Muscle layer of colon (tissue), 2 donors: ENCODE data around the gene MTRFR.
"Not testable (repeated sequence)": the region's sequence is repeated elsewhere in the genome, so short reads cannot be mapped to it uniquely, and the experiment has no call there.

Source experiments
- H3K27ac ChIP-seq: one replicate; pipeline ENCODE4 v1.7.0; 2013; ENCODE audit warnings: low read depth, mild to moderate bottlenecking, low read length, moderate library complexity
- H3K27me3 ChIP-seq, 2 donors: one replicate each; pipeline ENCODE4 v1.7.0; 2013; ENCODE audit warnings: low read length in 2 of 2, mild to moderate bottlenecking in 2 of 2; ENCODE audit not compliant: insufficient read depth in 2 of 2, control insufficient read depth in 1 of 2
- H3K36me3 ChIP-seq: one replicate; pipeline ENCODE4 v1.7.0; 2013; ENCODE audit warnings: mild to moderate bottlenecking, low read length; ENCODE audit not compliant: insufficient read depth
- H3K4me1 ChIP-seq: one replicate; pipeline ENCODE4 v1.7.0; 2013; ENCODE audit warnings: mild to moderate bottlenecking, low read length; ENCODE audit not compliant: insufficient read depth
- H3K4me3 ChIP-seq, 2 donors: one replicate each; pipeline ENCODE4 v1.7.0; 2013; ENCODE audit warnings: low read length in 2 of 2, low read depth in 1 of 2, mild to moderate bottlenecking in 1 of 2, moderate library complexity in 1 of 2
- H3K9ac ChIP-seq: one replicate; pipeline ENCODE4 v1.7.0; 2013; ENCODE audit warnings: low read length
- H3K9me3 ChIP-seq: one replicate; pipeline ENCODE4 v1.7.0; 2013; ENCODE audit warnings: mild to moderate bottlenecking, low read length
- donor health status: abdominal sarcoma.
- donor health status: Adenocarcinoma of cecum.

MTRFR gene

DNA sequence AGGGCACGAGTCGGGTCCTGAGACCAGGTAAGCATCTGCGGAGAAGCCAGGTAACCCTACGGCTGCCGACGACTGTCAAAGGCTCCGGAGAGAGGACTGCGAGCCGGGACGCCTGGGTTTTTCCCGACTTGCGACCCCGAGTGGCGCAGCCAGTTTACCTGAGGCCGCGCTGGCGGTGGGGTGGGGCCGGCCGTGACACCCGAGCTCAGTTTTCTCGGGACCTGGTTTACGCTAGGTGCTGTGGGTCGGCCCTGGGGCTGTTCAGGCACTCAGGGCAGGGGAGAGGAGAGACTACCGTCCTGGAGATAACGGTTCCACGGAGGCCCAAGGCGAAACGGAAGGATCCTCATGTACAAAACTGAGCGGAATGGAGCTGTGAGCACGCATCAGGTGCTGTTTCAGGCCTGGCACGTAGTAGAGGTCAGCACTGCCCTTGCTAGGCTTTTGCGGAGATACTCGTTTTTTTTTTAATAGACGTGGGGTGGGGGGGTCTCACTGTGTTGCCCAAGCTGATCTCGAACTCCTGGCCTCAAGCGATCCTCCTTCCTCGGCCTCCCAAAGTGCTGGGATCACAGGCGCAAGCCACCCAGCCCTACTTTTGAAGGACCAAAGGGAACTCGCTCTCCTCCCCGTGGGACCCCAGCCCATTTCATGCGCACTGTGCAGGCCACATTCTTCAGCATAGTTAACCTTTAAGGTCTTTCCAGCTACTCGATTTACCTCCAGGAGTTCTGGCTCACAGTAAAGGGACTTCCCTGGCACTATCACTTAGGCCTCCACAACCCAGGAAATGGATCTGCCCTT, 471 bp downstream of the MTRFR start:
- Histone ChIP-seq H3K27me3 (no peaks in the 10 kb centered on the region), H3K9ac (peak overlapping the region; percentile 96), H3K4me3 (peak overlapping the region; percentile 91 to 96), H3K9me3 (no peaks in the 10 kb centered on the region), H3K27ac (peak overlapping the region; percentile 94), H3K36me3 (peaks cover 4% of the 10 kb centered on the region), H3K4me1 (peaks cover 34% of the 10 kb centered on the region)

DNA sequence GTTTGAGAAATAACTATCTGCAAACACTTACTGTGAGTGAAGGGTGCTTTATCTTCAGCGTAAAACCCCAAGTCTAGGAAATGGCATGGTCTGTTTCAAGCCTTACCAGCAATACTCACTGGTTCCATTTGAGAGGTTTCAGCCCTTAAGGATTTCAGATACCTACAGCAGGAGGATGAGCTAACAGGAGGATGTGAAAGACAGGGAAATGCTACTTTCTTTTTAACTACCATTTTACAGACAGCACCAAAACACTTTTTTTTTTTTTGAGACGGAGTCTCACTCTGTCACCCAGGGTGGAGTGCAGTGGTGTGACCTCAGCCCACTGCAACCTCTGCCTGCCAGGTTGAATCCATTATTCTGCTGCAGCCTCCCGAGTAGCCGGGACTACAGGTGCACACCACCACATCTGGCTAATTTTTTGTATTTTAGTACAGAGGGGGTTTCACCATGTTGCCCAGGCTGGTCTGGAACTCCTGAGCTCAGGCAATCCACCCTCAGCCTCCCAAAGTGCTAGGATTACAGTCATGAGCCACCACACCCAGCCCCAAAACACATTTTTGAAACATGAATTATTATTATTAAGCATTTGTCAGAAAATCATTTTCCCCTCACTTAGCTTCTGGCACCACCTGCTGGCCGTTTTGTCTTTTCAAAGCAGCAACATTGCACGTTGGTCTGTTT, 4.6 kb downstream of the MTRFR start:
- peaks cover 36% of the 10 kb centered on the region for H3K4me1 ChIP-seq
- H3K36me3 ChIP-seq = peaks cover 4% of the 10 kb centered on the region
- no peak overlapping the region for H3K27ac ChIP-seq
- H3K9ac ChIP-seq = no peak overlapping the region
- H3K4me3 ChIP-seq = no peak overlapping the region
- no peaks in the 10 kb centered on the region for H3K9me3 ChIP-seq
- no peaks in the 10 kb centered on the region for H3K27me3 ChIP-seq

DNA sequence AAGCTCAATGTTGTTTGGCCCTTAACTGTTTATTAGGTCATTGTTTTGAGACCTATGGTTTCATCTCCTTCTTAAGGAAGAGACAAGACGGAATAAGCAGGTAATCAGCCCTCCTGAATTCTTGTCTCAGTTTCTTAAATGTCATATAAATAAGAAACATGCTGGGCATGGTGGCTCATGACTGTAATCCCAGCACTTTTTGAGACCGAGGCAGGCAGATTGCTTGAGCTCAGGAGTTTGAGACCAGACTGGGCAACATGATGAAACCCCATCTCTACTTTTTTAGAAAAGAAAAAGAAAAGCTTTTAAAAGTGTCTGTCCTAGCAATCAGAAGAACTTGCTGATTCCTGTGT, 5.1 kb downstream of the MTRFR start:
- Histone ChIP-seq H3K36me3 (peaks cover 4% of the 10 kb centered on the region), H3K9me3 (no peaks in the 10 kb centered on the region), H3K4me1 (peaks cover 36% of the 10 kb centered on the region), H3K4me3 (no peak overlapping the region), H3K27me3 (no peaks in the 10 kb centered on the region), H3K27ac (no peak overlapping the region), H3K9ac (no peak overlapping the region)

DNA sequence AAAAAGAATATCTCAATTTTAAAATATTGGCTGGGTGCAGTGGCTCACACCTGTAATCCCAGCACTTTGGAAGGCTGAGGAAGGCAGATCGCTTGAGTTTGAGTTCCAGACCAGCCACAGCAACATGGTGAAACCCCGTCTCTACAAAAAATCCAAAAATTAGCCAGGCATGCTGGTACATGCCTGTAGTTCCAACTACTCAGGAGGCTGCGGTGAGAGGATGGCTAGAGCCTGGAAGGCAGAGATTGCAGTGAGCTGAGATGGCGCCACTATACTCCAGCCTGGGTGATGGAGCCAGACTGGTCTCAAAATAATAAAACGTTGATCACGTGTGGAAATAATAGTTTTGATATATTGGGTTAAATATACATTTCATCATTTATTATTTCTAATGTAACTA, 5.7 kb downstream of the MTRFR start:
- H3K27ac ChIP-seq = no peak overlapping the region
- H3K9ac ChIP-seq = no peak overlapping the region
- no peaks in the 10 kb centered on the region for H3K9me3 ChIP-seq
- peaks cover 4% of the 10 kb centered on the region for H3K36me3 ChIP-seq
- no peaks in the 10 kb centered on the region for H3K27me3 ChIP-seq
- H3K4me1 ChIP-seq = peaks cover 35% of the 10 kb centered on the region
- H3K4me3 ChIP-seq = no peak overlapping the region

DNA sequence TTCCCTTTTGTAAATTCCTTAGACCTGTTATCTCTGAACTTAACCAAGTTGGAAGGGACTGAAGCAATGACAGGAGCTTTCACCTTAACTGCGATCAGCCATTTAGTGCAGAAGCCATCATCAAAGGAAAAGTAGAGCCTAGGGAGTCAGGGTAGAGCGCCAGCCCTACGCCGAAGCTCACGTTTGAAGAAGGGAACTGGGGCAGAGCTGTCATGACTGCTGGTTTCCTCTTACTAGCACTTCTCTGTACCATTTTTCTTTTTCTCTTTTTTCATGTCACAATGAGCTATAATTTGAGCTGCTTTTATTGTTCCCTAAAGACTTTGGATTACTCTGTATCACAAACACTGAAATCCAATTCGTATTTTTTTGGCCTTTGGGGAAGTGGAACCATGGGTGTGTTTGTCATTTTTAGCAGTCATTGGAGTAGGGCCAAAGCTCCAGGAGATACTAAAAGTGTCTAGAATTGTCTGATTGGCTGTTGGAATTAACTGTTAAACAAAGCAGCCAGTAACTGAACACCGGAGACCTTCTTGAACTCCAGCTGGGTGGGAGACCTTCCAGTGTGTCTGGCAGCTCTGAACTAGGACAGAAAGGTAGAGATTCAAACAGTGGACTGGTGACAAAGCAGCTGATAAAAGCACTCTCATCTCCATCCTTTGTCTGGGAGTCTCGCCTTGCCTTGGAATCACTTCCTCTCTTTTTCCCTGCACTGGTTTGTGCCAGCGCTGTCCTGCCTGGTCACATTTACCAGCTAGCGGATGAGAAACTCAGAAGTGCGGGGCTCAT, 9.1 kb downstream of the MTRFR start:
- Histone ChIP-seq H3K9ac (no peak overlapping the region), H3K27me3 (no peaks in the 10 kb centered on the region), H3K27ac (no peak overlapping the region), H3K4me1 (peaks cover 24% of the 10 kb centered on the region), H3K36me3 (peaks cover 4% of the 10 kb centered on the region), H3K4me3 (no peak overlapping the region), H3K9me3 (no peaks in the 10 kb centered on the region)

DNA sequence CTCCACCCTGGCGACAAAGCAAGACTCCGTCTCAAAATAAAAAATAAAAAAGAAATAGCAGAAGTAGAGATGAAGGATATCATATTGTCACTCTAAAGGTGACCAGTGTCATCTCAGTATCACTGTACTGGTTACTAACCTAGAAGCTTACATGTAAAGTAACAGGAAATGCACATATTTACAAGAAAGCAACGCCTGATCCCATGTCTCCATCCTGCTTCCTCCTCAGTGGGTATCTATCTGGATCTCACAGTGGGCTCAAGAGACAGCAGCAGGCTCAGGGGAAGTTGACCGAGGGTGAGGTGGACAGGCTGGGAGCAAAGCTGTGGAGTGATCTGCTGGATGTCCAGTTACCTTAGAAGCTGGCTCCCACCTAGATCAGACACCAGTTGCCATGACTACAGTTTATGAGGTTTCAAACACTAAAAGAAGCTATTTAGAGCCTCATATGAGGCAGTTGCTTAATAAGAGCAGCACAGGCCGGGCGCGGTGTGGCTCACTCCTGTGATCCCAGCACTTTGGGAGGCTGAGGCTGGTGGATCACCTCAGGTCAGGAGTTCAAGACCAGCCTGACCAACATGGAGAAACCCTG, 10.5 kb downstream of the MTRFR start:
- H3K27ac ChIP-seq = no peak overlapping the region
- H3K4me1 ChIP-seq = peaks cover 12% of the 10 kb centered on the region
- no peaks in the 10 kb centered on the region for H3K36me3 ChIP-seq
- no peaks in the 10 kb centered on the region for H3K9me3 ChIP-seq
- no peak overlapping the region for H3K9ac ChIP-seq
- no peaks in the 10 kb centered on the region for H3K27me3 ChIP-seq
- H3K4me3 ChIP-seq = no peak overlapping the region

DNA sequence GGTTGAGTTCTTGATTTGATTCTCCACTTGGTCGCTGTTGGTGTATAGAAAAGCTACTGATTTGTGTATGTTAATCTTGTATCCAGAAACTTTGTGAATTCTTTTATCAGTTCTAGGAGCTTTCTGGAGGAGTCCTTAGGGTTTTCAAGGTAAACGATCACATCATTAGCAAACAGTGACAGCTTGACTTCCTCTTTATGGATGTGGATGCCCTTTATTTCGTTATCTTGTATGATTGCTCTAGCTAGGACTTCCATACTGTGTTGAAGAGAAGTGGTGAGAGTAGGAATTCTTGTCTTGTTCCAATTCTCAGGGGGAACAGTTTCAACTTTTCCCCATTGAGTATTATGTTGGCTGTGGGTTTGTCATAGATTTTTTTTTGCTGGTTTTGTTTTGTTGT, 12.4 kb downstream of the MTRFR start:
- Histone ChIP-seq H3K4me1 (peaks cover 17% of the 10 kb centered on the region), H3K9me3 (no peaks in the 10 kb centered on the region), H3K9ac (no peak overlapping the region), H3K4me3 (no peak overlapping the region), H3K27ac (no peak overlapping the region), H3K36me3 (no peaks in the 10 kb centered on the region), H3K27me3 (no peaks in the 10 kb centered on the region)

DNA sequence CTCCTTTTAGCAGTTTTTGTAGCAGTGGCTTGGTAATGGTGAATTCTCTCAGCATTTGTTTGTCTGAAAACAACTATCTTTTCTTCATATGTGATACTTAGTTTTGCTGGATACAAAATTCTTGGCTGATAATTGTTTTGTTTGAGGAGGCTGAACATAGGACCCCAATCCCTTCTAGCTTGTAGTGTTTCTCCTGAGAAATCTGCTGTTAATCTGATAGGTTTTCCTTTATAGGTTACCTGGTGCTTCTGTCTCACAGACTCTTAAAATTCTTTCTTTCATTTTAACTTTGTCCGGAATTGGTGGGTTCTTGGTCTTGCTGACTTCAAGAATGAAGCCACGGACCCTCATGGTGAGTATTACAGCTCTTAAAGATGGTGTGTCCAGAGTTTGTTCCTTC, 14.9 kb downstream of the MTRFR start:
- not testable (repeated sequence) for H3K4me1 ChIP-seq, H3K9me3 ChIP-seq, H3K9ac ChIP-seq, H3K27ac ChIP-seq, H3K36me3 ChIP-seq, H3K4me3 ChIP-seq, H3K27me3 ChIP-seq

DNA sequence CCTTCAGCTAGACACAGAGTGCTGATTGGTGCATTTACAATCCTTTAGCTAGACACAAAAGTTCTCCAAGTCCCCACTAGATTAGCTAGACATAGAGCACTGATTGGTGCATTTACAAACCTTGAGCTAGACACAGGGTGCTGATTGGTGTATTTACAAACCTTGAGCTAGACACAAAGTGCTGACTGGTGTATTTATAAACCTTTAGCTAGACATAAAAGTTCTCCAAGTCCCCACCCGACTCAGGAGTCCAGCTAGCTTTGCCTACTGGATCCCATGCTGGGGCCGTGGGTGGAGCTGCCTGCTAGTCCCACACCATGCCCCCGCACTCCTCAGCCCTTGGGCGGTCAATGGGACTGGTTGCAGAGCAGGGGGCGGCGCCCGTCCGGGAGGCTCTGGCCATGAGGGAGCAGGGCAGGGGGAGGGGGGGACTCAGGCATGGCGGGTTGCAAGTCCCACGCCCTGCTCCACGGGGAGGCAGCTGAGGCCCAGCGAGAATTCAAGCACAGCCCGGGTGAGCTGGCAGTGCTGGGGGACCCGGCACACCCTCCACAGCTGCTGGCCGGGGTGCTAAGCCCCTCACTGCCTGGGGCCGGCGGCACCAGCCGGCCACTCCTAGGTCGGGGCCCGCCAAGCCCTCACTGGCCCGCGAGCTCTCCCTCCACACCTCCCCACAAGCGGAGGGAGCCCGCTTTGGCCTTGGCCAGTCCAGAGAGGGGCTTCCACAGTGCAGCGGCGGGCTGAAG, 15.9 kb downstream of the MTRFR start:
- H3K27me3 ChIP-seq, H3K27ac ChIP-seq, H3K36me3 ChIP-seq, H3K9ac ChIP-seq, H3K4me3 ChIP-seq, H3K9me3 ChIP-seq: not testable (repeated sequence)
- H3K4me1 ChIP-seq = peaks cover 18% of the 10 kb centered on the region

DNA sequence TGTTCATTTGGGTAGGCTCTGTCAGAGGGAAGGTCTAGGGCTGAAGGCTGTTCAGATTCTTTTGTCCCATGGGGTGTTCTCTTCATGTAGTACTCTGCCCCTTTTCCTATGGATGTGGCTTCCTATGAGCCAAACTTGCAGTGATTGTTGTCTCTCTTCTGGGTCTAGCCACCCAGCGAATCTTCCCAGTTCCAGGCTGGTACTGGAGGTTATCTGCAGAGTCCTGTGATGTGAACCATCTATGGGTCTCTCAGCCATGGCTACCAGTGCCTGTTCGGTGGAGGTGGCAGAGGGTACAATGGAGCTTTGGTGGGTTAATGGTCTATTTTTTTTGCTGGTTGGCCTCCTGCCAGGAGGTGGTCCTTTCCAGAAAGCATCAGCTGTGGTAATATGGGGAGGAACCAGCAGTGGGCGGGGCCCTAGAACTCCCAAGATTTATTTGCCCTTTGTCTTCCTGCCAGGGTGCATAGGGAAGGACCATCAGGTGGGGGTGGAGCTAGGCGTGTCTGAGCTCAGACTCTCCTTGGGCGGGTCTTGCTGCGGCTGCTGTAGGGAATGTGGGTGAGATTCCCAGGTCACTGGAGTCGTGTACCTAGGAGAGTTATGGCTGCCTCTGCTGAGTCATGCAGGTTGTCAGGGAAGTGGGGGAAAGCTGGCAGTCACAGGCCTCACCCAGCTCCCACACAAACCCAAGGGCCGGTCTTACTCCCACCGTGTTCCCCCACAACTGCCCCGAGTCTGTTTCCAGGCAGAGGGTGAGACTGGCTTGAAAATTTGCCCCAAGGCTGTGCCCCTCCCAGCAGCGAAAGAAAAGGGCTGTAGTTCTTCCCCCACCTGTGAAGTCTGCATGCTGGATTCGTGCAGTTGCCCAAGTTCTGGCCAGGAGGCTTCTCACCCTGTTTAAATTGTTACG, 17.5 kb downstream of the MTRFR start:
- H3K9ac ChIP-seq = no peak overlapping the region
- no peak overlapping the region for H3K27ac ChIP-seq

More for the DNA sequence above, 17.5 kb downstream of the MTRFR start:
- no peaks in the 10 kb centered on the region for H3K27me3 ChIP-seq
- peaks cover 15% of the 10 kb centered on the region for H3K36me3 ChIP-seq
- peaks cover 27% of the 10 kb centered on the region for H3K4me1 ChIP-seq
- no peak overlapping the region for H3K4me3 ChIP-seq
- no peaks in the 10 kb centered on the region for H3K9me3 ChIP-seq
